Measurements from ENCODE around the gene CSTF3.
A peak's percentile ranks its signal among the peaks of the same experiment; 100 is the strongest.
"Not testable (repeated sequence)": the region's sequence is repeated elsewhere in the genome, so short reads cannot be mapped to it uniquely, and the experiment has no call there.

Gene CSTF3

GRCh38 chr11:33160587-33160986 lies 693 bp downstream of the CSTF3 start:
- H3K4me3 ChIP-seq (replicated peaks in 1 of 2; ENCODE audit: low read depth in 2 of 2, low read length in 2 of 2), result peak overlapping the region; percentile 82 to 91
- TF ChIP-seq CTCF (IDR thresholded peaks at IDR 0.05; ENCODE audit: low read depth, low read length), result no peak
- DNase-seq (ENCODE audit: low read depth in 2 of 2), result no peak

- H3K4me3 ChIP-seq (replicated peaks in 1 of 2; ENCODE audit: low read depth in 2 of 2, low read length in 2 of 2), result peak overlapping the region; percentile 82 to 91
- TF ChIP-seq CTCF (IDR thresholded peaks at IDR 0.05; ENCODE audit: low read depth, low read length), result no peak
- peak; percentile 62 to 65 for DNase-seq (ENCODE audit: low read depth in 2 of 2)
Observed at GRCh38 chr11:33160136-33160535, 1.1 kb downstream of the CSTF3 start.

- H3K4me3 ChIP-seq (replicated peaks in 1 of 2; ENCODE audit: low read depth in 2 of 2, low read length in 2 of 2), result peak overlapping the region in 1 of 2 donors; percentile 91
- not testable (repeated sequence) for DNase-seq (ENCODE audit: low read depth in 2 of 2)
Observed at GRCh38 chr11:33159378-33159867, 1.9 kb downstream of the CSTF3 start.

GRCh38 chr11:33158596-33159275 lies 2.5 kb downstream of the CSTF3 start:
- no peak for DNase-seq (ENCODE audit: low read depth in 2 of 2)
- TF ChIP-seq CTCF (IDR thresholded peaks at IDR 0.05; ENCODE audit: low read depth, low read length), result no peak
- H3K4me3 ChIP-seq (replicated peaks in 1 of 2; ENCODE audit: low read depth in 2 of 2, low read length in 2 of 2), result no peak overlapping the region

GRCh38 chr11:33157103-33158027 lies 3.9 kb downstream of the CSTF3 start:
- no peak overlapping the region for H3K4me3 ChIP-seq (replicated peaks in 1 of 2; ENCODE audit: low read depth in 2 of 2, low read length in 2 of 2)
- TF ChIP-seq CTCF (IDR thresholded peaks at IDR 0.05; ENCODE audit: low read depth, low read length), result no peak
- DNase-seq (ENCODE audit: low read depth in 2 of 2), result peak in 1 of 2 donors; percentile 62

- no peak for TF ChIP-seq CTCF (IDR thresholded peaks at IDR 0.05; ENCODE audit: low read depth, low read length)
- H3K4me3 ChIP-seq (replicated peaks in 1 of 2; ENCODE audit: low read depth in 2 of 2, low read length in 2 of 2), result no peak overlapping the region
- DNase-seq (ENCODE audit: low read depth in 2 of 2), result no peak
Observed at GRCh38 chr11:33151399-33151798, 9.9 kb downstream of the CSTF3 start.

GRCh38 chr11:33147559-33147958 lies 13.7 kb downstream of the CSTF3 start:
- peak in 1 of 2 donors; percentile 24 for DNase-seq (ENCODE audit: low read depth in 2 of 2)

More at GRCh38 chr11:33147559-33147958, 13.7 kb downstream of the CSTF3 start:
- no peak for TF ChIP-seq CTCF (IDR thresholded peaks at IDR 0.05; ENCODE audit: low read depth, low read length)
- no peak overlapping the region for H3K4me3 ChIP-seq (replicated peaks in 1 of 2; ENCODE audit: low read depth in 2 of 2, low read length in 2 of 2)
